Stimulated activated CD4-positive, alpha-beta T cell treated with anti-CD3 and anti-CD28 coated beads, TNF-alpha, amount 100 ng/mL, for 4 hours (primary cell): ENCODE results near the gene ENTPD7.
A peak's percentile ranks its signal among the peaks of the same experiment; 100 is the strongest.
"Not testable (repeated sequence)": the region's sequence is repeated elsewhere in the genome, so short reads cannot be mapped to it uniquely, and the experiment has no call there.

Source experiments
- DNase-seq, 3 experiments: peaks; one replicate each; pipeline ENCODE4 v3.0.0-alpha.2; 2020; ENCODE audit warnings: low read depth in 3 of 3

Gene ENTPD7, protein sequence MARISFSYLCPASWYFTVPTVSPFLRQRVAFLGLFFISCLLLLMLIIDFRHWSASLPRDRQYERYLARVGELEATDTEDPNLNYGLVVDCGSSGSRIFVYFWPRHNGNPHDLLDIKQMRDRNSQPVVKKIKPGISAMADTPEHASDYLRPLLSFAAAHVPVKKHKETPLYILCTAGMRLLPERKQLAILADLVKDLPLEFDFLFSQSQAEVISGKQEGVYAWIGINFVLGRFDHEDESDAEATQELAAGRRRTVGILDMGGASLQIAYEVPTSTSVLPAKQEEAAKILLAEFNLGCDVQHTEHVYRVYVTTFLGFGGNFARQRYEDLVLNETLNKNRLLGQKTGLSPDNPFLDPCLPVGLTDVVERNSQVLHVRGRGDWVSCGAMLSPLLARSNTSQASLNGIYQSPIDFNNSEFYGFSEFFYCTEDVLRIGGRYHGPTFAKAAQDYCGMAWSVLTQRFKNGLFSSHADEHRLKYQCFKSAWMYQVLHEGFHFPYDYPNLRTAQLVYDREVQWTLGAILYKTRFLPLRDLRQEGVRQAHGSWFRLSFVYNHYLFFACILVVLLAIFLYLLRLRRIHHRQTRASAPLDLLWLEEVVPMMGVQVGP

GRCh38 chr10:99659031-99659867 lies at the start of gene ENTPD7:
ENTPD7 (plus strand) TSS chr10:99659509; CDS start chr10:99659957, 448 bp downstream.
- DNase-seq = peak; percentile 71 to 79 (median 73)

- no peak for DNase-seq
Observed at GRCh38 chr10:99610221-99610620, 49.1 kb upstream of the ENTPD7 start.

GRCh38 chr10:99611326-99611725 lies 48.0 kb upstream of the ENTPD7 start:
- DNase-seq = no peak

- DNase-seq = no peak
Observed at GRCh38 chr10:99612167-99612831, 47.0 kb upstream of the ENTPD7 start.

DNA sequence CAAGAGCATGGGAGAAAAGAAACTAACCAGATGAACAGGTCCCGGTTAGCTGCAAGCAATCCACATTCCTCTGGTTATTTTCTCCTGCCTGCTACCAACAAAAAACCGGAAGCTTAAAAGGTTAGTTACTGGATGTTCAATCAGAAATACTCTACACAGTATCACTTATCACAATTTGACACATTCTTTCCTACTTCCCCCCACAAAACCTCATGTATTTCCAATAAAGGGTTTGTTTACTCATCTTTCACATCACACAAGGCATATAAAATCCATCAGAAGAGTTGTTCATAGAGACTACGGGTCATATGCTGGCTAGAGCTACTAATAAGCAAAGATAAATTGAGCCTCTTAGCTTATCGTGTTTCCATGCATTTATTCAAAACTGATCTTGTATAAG lies 43.9 kb upstream of the ENTPD7 start:
- DNase-seq = no peak

DNA sequence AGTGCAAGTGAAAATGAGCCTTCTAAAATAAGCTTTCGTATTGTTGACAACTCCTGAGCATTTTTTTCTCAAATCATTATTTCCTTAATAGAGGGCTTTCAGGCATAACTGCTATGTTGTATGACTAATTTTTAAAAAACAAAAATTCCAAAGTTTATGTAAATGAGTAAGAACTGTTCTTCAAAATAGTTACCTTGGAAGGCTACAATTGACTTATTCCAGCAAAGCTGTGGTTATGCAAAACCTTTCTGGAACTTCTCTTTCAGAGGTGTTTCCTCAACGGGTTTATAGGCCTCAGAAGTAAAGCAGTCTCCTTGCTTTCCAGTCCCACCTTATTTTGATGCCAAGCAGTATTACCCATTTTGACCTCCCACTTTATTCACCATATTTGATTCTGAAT lies 41.6 kb upstream of the ENTPD7 start:
- DNase-seq = no peak

DNA sequence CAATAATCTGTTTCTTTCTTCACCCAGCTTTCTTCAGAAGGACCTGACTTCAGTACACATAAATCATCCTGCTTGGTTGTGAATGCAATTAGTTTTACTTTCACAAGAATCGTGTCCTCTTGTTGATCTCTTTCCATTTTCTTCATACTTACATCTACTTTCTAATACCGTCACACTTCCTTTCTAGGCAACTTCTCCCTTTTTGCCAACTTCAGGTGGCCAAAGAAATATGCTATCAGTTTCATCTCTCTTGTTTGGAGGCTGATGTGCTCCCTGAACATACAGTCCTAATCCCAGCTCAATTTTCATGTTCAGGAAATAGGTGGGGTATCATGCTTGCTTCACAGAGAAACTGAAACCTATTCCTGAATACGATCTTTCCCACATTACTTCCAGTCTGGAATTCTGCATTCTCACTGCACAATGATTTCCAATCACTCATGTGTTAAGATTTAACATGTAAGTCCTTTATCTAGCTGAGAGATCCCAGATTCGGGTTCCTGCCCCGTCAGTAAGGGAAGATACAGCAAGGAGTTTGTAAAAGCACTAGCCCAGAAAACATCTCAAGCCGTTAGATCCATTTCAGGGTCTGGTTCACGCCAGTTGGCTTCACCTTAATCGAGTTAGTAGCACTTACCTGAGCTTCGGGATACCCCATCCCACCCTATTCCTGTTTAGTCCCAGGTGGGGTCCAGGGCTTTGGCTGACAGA lies 40.1 kb upstream of the ENTPD7 start:
- no peak for DNase-seq

- DNase-seq = peak; percentile 8 to 85 (median 77)
Observed at GRCh38 chr10:99619851-99620710, 39.2 kb upstream of the ENTPD7 start, which contains the start of gene SLC25A28. SLC25A28 (minus strand) TSS chr10:99620439; CDS start chr10:99620335, 104 bp downstream.

- DNase-seq = peak; percentile 71 to 86 (median 72)
Observed at GRCh38 chr10:99620711-99621453, 38.4 kb upstream of the ENTPD7 start.

GRCh38 chr10:99621454-99622251 lies 37.7 kb upstream of the ENTPD7 start:
- DNase-seq = no peak

DNA sequence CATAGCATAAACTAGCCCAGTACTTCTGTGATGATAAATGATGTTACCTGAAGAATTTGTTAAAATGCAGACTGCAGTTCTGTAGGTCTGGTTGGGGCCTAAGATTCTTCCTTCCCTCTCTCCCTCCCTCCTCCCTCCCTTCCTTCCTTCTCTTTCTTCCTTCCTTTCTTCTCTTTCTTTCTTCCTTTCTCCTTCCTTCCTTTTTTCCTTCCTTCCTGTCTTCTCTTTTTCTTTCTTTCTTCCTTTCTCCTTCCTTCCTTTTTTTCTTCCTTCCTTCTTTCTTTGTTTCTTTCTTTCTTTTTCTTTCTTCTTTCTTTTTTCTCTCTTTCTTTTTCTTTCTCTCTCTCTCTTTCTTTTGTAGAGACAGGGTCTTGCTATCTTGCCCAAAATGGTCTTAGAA lies 35.4 kb upstream of the ENTPD7 start:
- no peak for DNase-seq

DNA sequence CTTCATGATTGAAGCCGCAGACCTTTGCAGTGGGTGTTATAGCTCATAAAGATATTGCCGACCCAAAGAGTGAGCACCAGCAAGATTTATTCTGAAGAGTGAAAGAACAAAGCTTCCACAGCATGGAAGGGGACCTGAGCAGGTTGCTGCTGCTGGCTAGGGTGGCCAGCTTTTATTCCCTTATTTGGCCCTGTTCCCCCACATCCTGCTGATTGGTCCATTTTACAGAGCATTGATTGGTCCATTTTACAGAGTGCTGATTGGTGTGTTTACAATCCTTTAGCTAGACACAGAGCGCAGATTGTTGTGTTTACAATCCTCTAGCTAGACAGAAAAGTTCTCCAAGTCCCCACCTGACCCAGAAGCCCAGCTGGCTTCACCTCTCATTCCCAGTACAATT lies 34.2 kb upstream of the ENTPD7 start:
- not testable (repeated sequence) for DNase-seq

DNA sequence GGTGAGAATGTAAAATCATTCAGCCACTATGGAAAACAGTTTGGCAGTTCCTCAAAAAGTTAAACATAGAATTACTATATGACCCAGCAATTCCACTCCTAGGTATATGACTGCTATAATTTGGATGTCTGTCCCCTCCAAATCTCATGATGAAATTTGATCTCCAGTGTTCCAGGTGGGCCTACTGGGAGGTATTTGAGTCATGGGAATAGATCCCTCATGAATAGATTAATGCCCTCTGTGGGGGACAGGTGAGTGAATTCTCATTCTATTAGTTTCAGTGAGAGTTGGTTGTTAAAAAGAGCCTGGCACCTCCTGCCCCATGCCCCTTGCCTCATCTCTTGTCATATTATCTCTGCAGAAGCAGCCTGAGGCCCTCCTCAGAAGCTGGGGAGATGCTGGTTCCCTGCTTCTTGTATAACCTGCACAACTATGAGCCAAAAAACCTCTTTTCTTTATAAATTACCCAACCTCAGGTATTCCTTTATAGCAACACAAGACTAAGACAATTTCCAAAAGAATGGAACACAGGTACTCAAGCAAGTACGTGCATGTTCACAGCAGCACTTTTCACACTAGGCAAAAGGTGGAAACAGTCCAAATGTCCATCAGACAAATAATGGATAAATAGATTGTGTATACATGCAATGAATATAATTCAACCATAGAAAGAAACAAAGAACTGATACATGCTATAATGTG lies 30.2 kb upstream of the ENTPD7 start:
- no peak for DNase-seq

GRCh38 chr10:99629625-99629978 lies 29.7 kb upstream of the ENTPD7 start:
- no peak for DNase-seq

DNA sequence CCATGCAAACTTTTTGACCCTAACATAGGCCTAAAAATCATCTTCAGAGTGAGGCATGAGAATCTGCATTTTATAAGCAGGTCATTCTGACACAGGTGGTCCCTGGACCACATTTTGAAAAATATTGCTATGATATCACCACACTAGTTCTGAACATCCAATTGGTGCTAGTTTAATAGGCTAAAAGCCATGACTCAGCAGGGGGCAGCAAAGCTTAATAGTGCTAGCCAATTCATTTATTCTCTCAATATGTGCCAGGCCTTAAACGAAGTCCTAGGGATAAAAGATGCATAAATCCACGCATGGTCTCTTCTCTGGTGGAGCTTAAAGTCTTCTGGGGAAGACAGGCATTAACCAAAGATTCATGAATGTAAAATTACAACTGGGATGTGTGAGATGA lies 28.9 kb upstream of the ENTPD7 start:
- no peak for DNase-seq

- DNase-seq = no peak
Observed at GRCh38 chr10:99630991-99631390, 28.3 kb upstream of the ENTPD7 start.

GRCh38 chr10:99631496-99631895 lies 27.8 kb upstream of the ENTPD7 start:
- DNase-seq = no peak

GRCh38 chr10:99633832-99634231 lies 25.5 kb upstream of the ENTPD7 start:
- DNase-seq = no peak
